ENCODE measurements around the gene UTP18. TPM values are rescaled to one million over a fixed set of nuclear protein-coding genes. Genes with fewer than 3 reads are reported as not detected.

UTP18 gene
- total and polyA plus RNA-seq, 10 donors = 23.5 to 45.6 (median 36.6) TPM

Other genes with a start within 250 kb of the UTP18 start
- gene SPAG9, start 139.7 kb upstream of the UTP18 start, total RNA-seq = 10 to 100 TPM; 69.7 to 94.6 (median 87.1) TPM
- 10 to 100 TPM; 10.7 to 12.9 (median 11.2) TPM for gene SPAG9, start 139.7 kb upstream of the UTP18 start, polyA plus RNA-seq
- 10 to 100 TPM; 21.2 to 66.0 (median 32.7) TPM for gene NME1, start 107.0 kb upstream of the UTP18 start, total RNA-seq
- 100 to 1,000 TPM in 2 of 3 donors, 10 to 100 TPM in 1; 68.4 to 142 (median 103) TPM for gene NME1, start 107.0 kb upstream of the UTP18 start, polyA plus RNA-seq
- gene NME2, start 94.1 kb upstream of the UTP18 start, total RNA-seq = 100 to 1,000 TPM; 209 to 316 (median 272) TPM
- 100 to 1,000 TPM; 672 to 746 (median 729) TPM for gene NME2, start 94.1 kb upstream of the UTP18 start, polyA plus RNA-seq
- 10 to 100 TPM; 18.3 to 45.7 (median 27.5) TPM for gene MBTD1, start 497 bp upstream of the UTP18 start, total RNA-seq
- gene MBTD1, start 497 bp upstream of the UTP18 start, polyA plus RNA-seq = 10 to 100 TPM in 2 of 3 donors, 1 to 10 TPM in 1; 9.6 to 10.4 (median 10.1) TPM